ENCODE measurements around the gene SLC1A5. TPM values are rescaled to one million over a fixed set of nuclear protein-coding genes. Genes with fewer than 3 reads are reported as not detected.
A peak's percentile ranks its signal among the peaks of the same experiment; 100 is the strongest.

SLC1A5 gene
- total RNA-seq, 4 donors from 2014 or later, result 76.8 to 107 (median 83.4) TPM

DNA sequence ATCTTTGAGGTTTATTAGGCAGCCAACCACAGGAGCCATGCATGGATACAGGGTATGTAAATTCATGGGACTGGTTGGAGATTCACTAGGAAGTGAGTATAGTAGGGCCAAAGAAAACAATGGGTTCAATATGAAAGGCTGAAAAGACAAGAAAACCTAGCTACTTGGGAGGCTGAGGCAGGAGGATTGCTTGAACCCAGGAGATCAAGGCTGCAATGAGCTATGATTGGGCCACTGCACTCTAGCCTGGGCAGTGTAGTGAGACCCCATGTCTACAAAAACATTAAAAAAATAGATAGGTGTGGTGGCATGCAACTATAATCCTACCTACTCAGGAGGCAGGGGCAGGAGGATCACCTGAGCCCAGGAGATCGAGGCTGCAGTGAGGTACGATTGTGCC is 10.3 kb upstream of the SLC1A5 start:
- TF ChIP-seq, protein P1, sequence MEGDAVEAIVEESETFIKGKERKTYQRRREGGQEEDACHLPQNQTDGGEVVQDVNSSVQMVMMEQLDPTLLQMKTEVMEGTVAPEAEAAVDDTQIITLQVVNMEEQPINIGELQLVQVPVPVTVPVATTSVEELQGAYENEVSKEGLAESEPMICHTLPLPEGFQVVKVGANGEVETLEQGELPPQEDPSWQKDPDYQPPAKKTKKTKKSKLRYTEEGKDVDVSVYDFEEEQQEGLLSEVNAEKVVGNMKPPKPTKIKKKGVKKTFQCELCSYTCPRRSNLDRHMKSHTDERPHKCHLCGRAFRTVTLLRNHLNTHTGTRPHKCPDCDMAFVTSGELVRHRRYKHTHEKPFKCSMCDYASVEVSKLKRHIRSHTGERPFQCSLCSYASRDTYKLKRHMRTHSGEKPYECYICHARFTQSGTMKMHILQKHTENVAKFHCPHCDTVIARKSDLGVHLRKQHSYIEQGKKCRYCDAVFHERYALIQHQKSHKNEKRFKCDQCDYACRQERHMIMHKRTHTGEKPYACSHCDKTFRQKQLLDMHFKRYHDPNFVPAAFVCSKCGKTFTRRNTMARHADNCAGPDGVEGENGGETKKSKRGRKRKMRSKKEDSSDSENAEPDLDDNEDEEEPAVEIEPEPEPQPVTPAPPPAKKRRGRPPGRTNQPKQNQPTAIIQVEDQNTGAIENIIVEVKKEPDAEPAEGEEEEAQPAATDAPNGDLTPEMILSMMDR (IDR thresholded peaks at IDR 0.05), result no peak
- TF ChIP-seq EP300 (IDR thresholded peaks at IDR 0.05) (no peak), POLR2A (IDR thresholded peaks at IDR 0.05) (no peak)
- Histone ChIP-seq H3K9me3 (no peaks in the 10 kb centered on the region), H3K27me3 (no peaks in the 10 kb centered on the region), H3K4me3 (no peak overlapping the region), H3K4me1 (peaks cover 0 to 9% (median 2%) of the 10 kb centered on the region in 4 donors), H3K27ac (no peak overlapping the region), H3K36me3 (no peaks in the 10 kb centered on the region)
- no peak for DNase-seq (ENCODE audit: low spot score in 2 of 2)
- WGBS, 2 donors, result 92 to 100% methylated on average over 2 of the region's 2 CpGs

GRCh38 chr19:46797881-46798280 is 9.5 kb upstream of the SLC1A5 start:
- H3K27ac ChIP-seq, result no peak overlapping the region
- H3K4me1 ChIP-seq, result peaks cover 0 to 9% (median 2%) of the 10 kb centered on the region in 4 donors
- H3K27me3 ChIP-seq, result no peaks in the 10 kb centered on the region
- TF ChIP-seq POLR2A (IDR thresholded peaks at IDR 0.05) (no peak), EP300 (IDR thresholded peaks at IDR 0.05) (no peak)
- TF ChIP-seq, protein P1 (IDR thresholded peaks at IDR 0.05), result no peak
- H3K9me3 ChIP-seq, result no peaks in the 10 kb centered on the region
- 94% methylated on average over 1 of the region's 1 CpG for WGBS, 2 donors
- no peaks in the 10 kb centered on the region for H3K36me3 ChIP-seq
- no peak for DNase-seq (ENCODE audit: low spot score in 2 of 2)
- H3K4me3 ChIP-seq, result no peak overlapping the region

DNA sequence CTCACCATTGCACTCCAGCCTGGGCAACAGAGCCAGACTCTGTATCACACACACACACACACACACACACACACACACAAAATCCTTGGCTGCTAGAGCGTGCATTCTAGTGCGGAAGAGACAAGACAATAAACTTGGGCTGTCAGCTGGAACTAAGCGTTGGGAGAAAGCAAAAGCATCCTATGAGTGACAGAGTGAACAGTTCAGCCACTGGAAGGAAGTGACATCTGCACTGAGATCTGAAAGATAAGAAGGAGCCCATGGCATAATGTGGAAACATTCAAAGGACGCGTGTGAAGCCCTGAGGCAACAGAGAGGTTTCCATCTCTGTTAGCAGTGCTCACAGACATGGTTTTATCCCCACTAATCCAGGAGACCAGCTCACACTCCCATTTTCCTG is 3.5 kb upstream of the SLC1A5 start:
- peaks cover 0 to 19% (median 6%) of the 10 kb centered on the region in 4 donors for H3K4me1 ChIP-seq
- TF ChIP-seq EP300 (IDR thresholded peaks at IDR 0.05), result no peak
- TF ChIP-seq, protein P1 (IDR thresholded peaks at IDR 0.05), result no peak
- no peak for TF ChIP-seq POLR2A (IDR thresholded peaks at IDR 0.05)
- no peak overlapping the region for H3K27ac ChIP-seq
- no peak overlapping the region for H3K4me3 ChIP-seq
- no peaks in the 10 kb centered on the region for H3K27me3 ChIP-seq
- H3K9me3 ChIP-seq, result no peaks in the 10 kb centered on the region
- DNase-seq (ENCODE audit: low spot score in 2 of 2), result no peak
- WGBS, 2 donors, result 59 to 64% methylated on average over 5 of the region's 5 CpGs
- no peaks in the 10 kb centered on the region for H3K36me3 ChIP-seq

DNA sequence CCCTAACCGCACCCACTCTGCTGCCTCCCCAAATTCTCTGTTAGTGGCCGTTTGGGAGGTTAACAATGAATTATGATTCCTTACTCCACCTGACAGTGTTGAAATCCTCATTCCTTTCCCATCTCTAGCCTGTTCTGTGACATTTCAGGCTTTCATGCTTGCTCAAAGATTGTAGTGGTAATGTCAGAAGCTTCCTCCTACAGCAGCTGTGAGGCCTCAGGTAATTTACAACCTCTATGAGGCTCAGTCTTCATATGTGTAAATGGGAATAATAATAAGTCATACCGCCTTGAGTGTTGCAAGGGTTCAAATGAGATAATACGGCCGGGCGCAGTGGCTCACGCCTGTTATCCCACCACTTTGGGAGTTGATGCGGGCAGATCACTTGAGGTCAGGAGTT is 977 bp upstream of the SLC1A5 start:
- peaks cover 0 to 36% (median 19%) of the 10 kb centered on the region in 4 donors for H3K4me1 ChIP-seq
- no peaks in the 10 kb centered on the region for H3K36me3 ChIP-seq
- H3K9me3 ChIP-seq, result no peaks in the 10 kb centered on the region
- H3K27ac ChIP-seq, result no peak overlapping the region
- TF ChIP-seq, protein P1 (IDR thresholded peaks at IDR 0.05), result no peak
- TF ChIP-seq POLR2A (IDR thresholded peaks at IDR 0.05) (no peak), EP300 (IDR thresholded peaks at IDR 0.05) (no peak)
- no peak overlapping the region for H3K4me3 ChIP-seq
- H3K27me3 ChIP-seq, result no peaks in the 10 kb centered on the region
- 89 to 91% methylated on average over 8 of the region's 8 CpGs for WGBS, 2 donors
- DNase-seq (ENCODE audit: low spot score in 2 of 2), result no peak

DNA sequence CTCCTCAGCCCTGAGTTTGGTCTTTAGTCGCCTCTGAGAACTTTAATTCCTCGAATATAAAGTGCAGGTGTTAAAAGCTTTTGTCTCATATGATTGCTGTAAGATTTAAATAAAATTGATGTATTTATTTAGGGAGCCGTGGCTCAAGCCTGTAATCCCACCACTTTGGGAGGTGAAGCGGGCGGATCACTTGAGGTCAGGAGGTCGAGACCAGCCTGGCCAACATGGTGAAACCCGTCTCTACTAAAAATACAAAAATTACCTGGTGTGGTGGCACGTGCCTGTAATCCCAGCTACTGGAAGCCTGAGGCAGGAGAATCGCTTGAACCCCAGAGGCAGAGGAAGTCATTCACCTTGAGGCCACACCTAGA is 559 bp upstream of the SLC1A5 start:
- peak overlapping the region in 2 of 4 donors; percentile 15 to 92 for H3K27ac ChIP-seq

More for the DNA sequence above, 559 bp upstream of the SLC1A5 start:
- H3K27me3 ChIP-seq, result no peaks in the 10 kb centered on the region
- H3K9me3 ChIP-seq, result no peaks in the 10 kb centered on the region
- peak overlapping the region in 2 of 4 donors; percentile 79 to 87 for H3K4me3 ChIP-seq
- peaks cover 0 to under 1% (median 0%) of the 10 kb centered on the region in 3 donors for H3K36me3 ChIP-seq
- TF ChIP-seq POLR2A (IDR thresholded peaks at IDR 0.05) (no peak), EP300 (IDR thresholded peaks at IDR 0.05) (no peak)
- TF ChIP-seq, protein P1 (IDR thresholded peaks at IDR 0.05), result no peak
- DNase-seq (ENCODE audit: low spot score in 2 of 2), result no peak
- H3K4me1 ChIP-seq, result peaks cover 0 to 40% (median 23%) of the 10 kb centered on the region in 4 donors
- WGBS, 2 donors, result 56 to 59% methylated on average over 9 of the region's 9 CpGs

Measured in tibial nerve (tissue), 4 donors.